IMR-90 (cell line): ENCODE measurements around the gene EFCAB8. TPM values are rescaled to one million over a fixed set of nuclear protein-coding genes. Genes with fewer than 3 reads are reported as not detected.

Experiments used
- ATAC-seq: fragments of 200-7000 bp; cut with Tn5 transposase; 2 replicates; pipeline ENCODE4 v1.9.1; 2020; ENCODE audit warnings: low read depth, mild to moderate bottlenecking, moderate library complexity
- BruUV-seq: library from RNA; stranded (reverse); fragments of 400-500 nt; replicated peaks from 2 replicates; lab custom pipeline; 2021; lab: Mats Ljungman, UMichigan
- CTCF ChIA-PET: fragments of 300-600 bp; formaldehyde crosslinking; extraction: SDS; loops from one replicate; lab custom pipeline; 2021; ENCODE audit warnings: antibody characterized with exemption; lab: Yijun Ruan, JAX
- POLR2A ChIA-PET: fragments of 300-600 bp; sonication (Branson Sonifier 250); formaldehyde crosslinking; loops from one replicate; lab custom pipeline; 2022; ENCODE audit warnings: antibody characterized with exemption; ENCODE audit not compliant: unreplicated experiment; lab: Charles Lee
- DNase-seq: peaks from one replicate; pipeline ENCODE4 v3.0.0; 2013
- H2AFZ ChIP-seq: replicated peaks from 2 replicates; pipeline ENCODE3; 2013; ENCODE audit warnings: low read length, mild to moderate bottlenecking; ENCODE audit not compliant: poor library complexity
- H2AK5ac ChIP-seq: 2 replicates; pipeline ENCODE4 v1.6.1; 2013; ENCODE audit warnings: low read depth, low read length, inconsistent platforms
- H2AK9ac ChIP-seq: replicated peaks from 2 replicates; pipeline ENCODE3; 2013; ENCODE audit warnings: mild to moderate bottlenecking, low read depth, low read length, moderate library complexity; ENCODE audit not compliant: poor library complexity
- H2BK120ac ChIP-seq: 2 replicates; pipeline ENCODE4 v1.6.1; 2013; ENCODE audit warnings: low read depth, low read length, inconsistent platforms
- H2BK15ac ChIP-seq: 3 replicates; pipeline ENCODE4 v1.6.1; 2013; ENCODE audit warnings: low read depth, low read length, inconsistent platforms
- H2BK20ac ChIP-seq: 2 replicates; pipeline ENCODE4 v1.6.1; 2013; ENCODE audit warnings: low read depth, mild to moderate bottlenecking, inconsistent platforms, low read length, moderate library complexity
- H2BK5ac ChIP-seq: 2 replicates; pipeline ENCODE4 v1.6.1; 2013; ENCODE audit warnings: mild to moderate bottlenecking, low read depth, low read length, inconsistent platforms; ENCODE audit not compliant: poor library complexity, severe bottlenecking
- H3K14ac ChIP-seq: replicated peaks from 2 replicates; pipeline ENCODE4 v1.6.1; 2013; ENCODE audit warnings: low read depth, low read length, inconsistent platforms
- H3K18ac ChIP-seq: 2 replicates; pipeline ENCODE4 v1.6.1; 2013; ENCODE audit warnings: low read depth, low read length, control low read depth
- H3K23ac ChIP-seq: 2 replicates; pipeline ENCODE4 v1.6.1; 2013; ENCODE audit warnings: low read depth, low read length, inconsistent platforms
- H3K27ac ChIP-seq: 2 replicates; pipeline ENCODE4 v1.5.1; 2013; ENCODE audit warnings: mild to moderate bottlenecking, control low read depth, low read length; ENCODE audit not compliant: insufficient read depth
- H3K27me3 ChIP-seq: 2 replicates; pipeline ENCODE4 v1.6.1; 2013; ENCODE audit warnings: low read length; ENCODE audit not compliant: control insufficient read depth, insufficient read depth
- H3K36me3 ChIP-seq: 2 replicates; pipeline ENCODE4 v1.6.1; 2013; ENCODE audit warnings: low read length, mixed read lengths; ENCODE audit not compliant: control insufficient read depth, insufficient read depth
- H3K4ac ChIP-seq: 2 replicates; pipeline ENCODE4 v1.6.1; 2013; ENCODE audit warnings: low read depth, low read length, inconsistent platforms
- H3K4me1 ChIP-seq: 2 replicates; pipeline ENCODE4 v1.6.1; 2013; ENCODE audit warnings: low read length, mixed read lengths; ENCODE audit not compliant: control insufficient read depth, insufficient read depth
- H3K4me2 ChIP-seq: 2 replicates; pipeline ENCODE4 v1.6.1; 2013; ENCODE audit warnings: low read depth, mild to moderate bottlenecking, control low read depth, low read length, moderate library complexity
- H3K4me3 ChIP-seq: 2 replicates; pipeline ENCODE4 v1.5.1; 2013; ENCODE audit warnings: low read depth, mild to moderate bottlenecking, control low read depth, low read length, moderate library complexity; ENCODE audit not compliant: insufficient read depth
- H3K56ac ChIP-seq: 2 replicates; pipeline ENCODE4 v1.6.1; 2013; ENCODE audit warnings: low read length, inconsistent platforms; ENCODE audit not compliant: insufficient read depth; ENCODE audit errors: extremely low read depth
- H3K79me1 ChIP-seq, 2 experiments: 2 replicates each; pipeline ENCODE4 v1.6.1; 2013; ENCODE audit warnings: low read length in 2 of 2, inconsistent platforms in 1 of 2, low read depth in 1 of 2
- H3K9ac ChIP-seq: 2 replicates; pipeline ENCODE4 v1.6.1; 2013; ENCODE audit warnings: low read depth, low read length, control low read depth
- H3K9me1 ChIP-seq: 2 replicates; pipeline ENCODE4 v1.6.1; 2013; ENCODE audit warnings: low read length, inconsistent platforms; ENCODE audit not compliant: insufficient read depth
- H3K9me3 ChIP-seq: 2 replicates; pipeline ENCODE4 v1.6.1; 2013; ENCODE audit warnings: low read length; ENCODE audit not compliant: control insufficient read depth, insufficient read depth
- H4K20me1 ChIP-seq: 2 replicates; pipeline ENCODE4 v1.6.1; 2013; ENCODE audit warnings: low read length, inconsistent platforms; ENCODE audit not compliant: insufficient read depth
- H4K5ac ChIP-seq: 2 replicates; pipeline ENCODE4 v1.6.1; 2013; ENCODE audit warnings: mild to moderate bottlenecking, low read depth, low read length, control low read depth
- H4K8ac ChIP-seq, 2 experiments: 2 replicates each; pipeline ENCODE4 v1.6.1; 2013; ENCODE audit warnings: low read depth in 2 of 2, low read length in 2 of 2, control low read depth in 1 of 2, inconsistent platforms in 1 of 2
- H4K91ac ChIP-seq: 2 replicates; pipeline ENCODE4 v1.6.1; 2013; ENCODE audit warnings: low read depth, low read length, inconsistent platforms; ENCODE audit not compliant: insufficient read depth
- NFE2L2 ChIP-seq: fragments of 150-350 bp; IDR thresholded peaks from 2 replicates; pipeline ENCODE4 v1.6.1; 2016; ENCODE audit warnings: low read depth, mild to moderate bottlenecking, low read length
- RAD21 ChIP-seq: IDR thresholded peaks from 2 replicates; pipeline ENCODE4 v1.6.1; 2012; ENCODE audit warnings: low read length, improper control_type of control experiment
- RFX5 ChIP-seq: IDR thresholded peaks from 2 replicates; pipeline ENCODE4 v1.8.0; 2012; ENCODE audit warnings: low read depth, mild to moderate bottlenecking, low read length, moderate library complexity
- WGBS, 2 experiments: methylation state at CpG; one replicate each; pipeline versions ENCODE4 v1.1.5 to v1.1.7; 2013; ENCODE audit warnings: missing lambda C conversion rate in 2 of 2; ENCODE audit not compliant: insufficient read length in 1 of 2; ENCODE audit errors: extremely low coverage in 2 of 2; 5-methylcytosine and 5-hydroxymethylcytosine counted together
- dilution Hi-C: fragments of 300-500 bp; cut with HindIII; formaldehyde crosslinking; loops from one replicate; pipeline ENCODE4 v1.14.3; 2018; ENCODE audit warnings: low sequenced_read_pairs; ENCODE audit not compliant: unreplicated experiment
- in situ Hi-C: fragments of 300-500 bp; cut with MboI; formaldehyde crosslinking; loops from 3 replicates; pipeline ENCODE4 v1.14.3; 2019; ENCODE audit warnings: low sequenced_read_pairs, inconsistent platforms, mixed read lengths
- intact Hi-C: fragments of 100-400 bp; cut with micrococcal nuclease; formaldehyde crosslinking; loops from 2 replicates; pipeline ENCODE4 v1.10.0; 2022
- polyA plus RNA-seq, 3 experiments: library from polyadenylated mRNA; depleted of rRNA; stranded (reverse); fragments of >200 nt; gene quantifications; 2 replicates each; pipeline ENCODE4 v1.2.3, GENCODE V29; 2012; ENCODE audit warnings: low replicate concordance in 1 of 3
- total RNA-seq: library from RNA; depleted of rRNA; stranded (reverse); fragments of >200 nt; gene quantifications from 2 replicates; pipeline ENCODE4 v1.2.3, GENCODE V29; 2012

The EFCAB8 gene
- total and polyA plus RNA-seq, 2 of the 4 experiments (the other 2 are of a cell fraction): not detected

GRCh38 chr20:32970973-32971300, 112.2 kb downstream of the EFCAB8 start:
- Histone ChIP-seq H2BK5ac (no peak overlapping the region), H3K9ac (no peak overlapping the region), H3K18ac (no peak overlapping the region), H3K4ac (no peak overlapping the region), H2BK20ac (no peak overlapping the region), H3K4me2 (no peak overlapping the region), H3K9me3 (no peaks in the 10 kb centered on the region), H3K79me1 (no peaks in the 10 kb centered on the region), H3K27me3 (peaks cover 19% of the 10 kb centered on the region), H3K4me1 (no peaks in the 10 kb centered on the region), H3K14ac (no peak overlapping the region), H3K36me3 (no peaks in the 10 kb centered on the region), H4K91ac (no peak overlapping the region), H3K56ac (no peak overlapping the region), H3K23ac (no peak overlapping the region), H3K9me1 (no peaks in the 10 kb centered on the region), H3K27ac (no peak overlapping the region), H4K20me1 (no peaks in the 10 kb centered on the region), H4K5ac (no peak overlapping the region), H4K8ac (no peak overlapping the region), H2BK15ac (no peak overlapping the region), H3K4me3 (no peak overlapping the region), H2AFZ (no peak overlapping the region), H2BK120ac (no peak overlapping the region), H2AK9ac (no peak overlapping the region), H2AK5ac (no peak overlapping the region)
- dilution Hi-C loops (no loop called here), intact Hi-C loops (no loop called here), in situ Hi-C loops (no loop called here)
- DNase-seq: no peak
- CTCF ChIA-PET: no interaction called here
- no CpG with 5 or more reads among the region's 2 CpGs for WGBS, 2 experiments
- BruUV-seq: no TSS peak
- POLR2A ChIA-PET: no interaction called here
- no peak for ATAC-seq
- no peak for TF ChIP-seq RAD21
- no peak for TF ChIP-seq NFE2L2
- no peak for TF ChIP-seq RFX5
